ENCODE results near the gene KCNQ1OT1. TPM values are rescaled to one million over a fixed set of nuclear protein-coding genes. Genes with fewer than 3 reads are reported as not detected.

Gene KCNQ1OT1
- total RNA-seq, 1 experiment from 2014 or later, result 1.3 TPM

DNA sequence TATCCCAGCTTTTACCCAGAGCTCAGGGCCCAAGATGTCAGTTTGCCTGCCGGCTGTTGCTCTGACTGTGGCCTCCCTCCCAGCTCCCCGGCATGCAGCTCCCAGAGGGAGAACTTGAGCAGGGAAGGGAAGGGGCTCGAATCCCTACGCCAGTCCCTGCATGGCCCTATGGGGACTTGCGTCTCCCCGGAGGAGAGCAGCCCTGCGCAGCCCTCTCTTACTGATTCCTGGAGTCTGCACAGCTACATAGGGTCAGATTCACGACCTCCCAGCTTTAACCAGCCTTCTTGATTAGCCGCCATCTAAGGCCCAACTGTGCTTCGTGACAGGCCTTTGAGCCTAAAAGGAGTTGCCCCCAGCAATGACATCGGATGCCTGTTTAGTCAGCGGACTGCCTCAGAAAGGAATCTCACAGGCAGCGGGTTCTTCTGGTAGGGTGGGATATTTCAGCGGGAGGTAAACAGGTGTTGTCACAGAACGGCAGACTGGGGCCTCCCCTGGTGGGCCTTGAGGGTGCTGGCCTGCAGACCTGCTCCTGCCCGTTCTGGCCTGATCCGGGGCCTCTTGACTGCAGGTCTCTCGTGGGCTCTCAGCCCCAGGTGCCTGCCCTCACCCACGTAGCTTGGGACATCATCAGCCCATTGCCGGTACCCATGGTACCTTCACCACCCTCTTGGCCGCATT, 43.8 kb upstream of the KCNQ1OT1 start:
- CTCF ChIA-PET, result interaction anchor here (0.5 kb wide), 1 partner anchor 141 kb away, joined by 3 read pairs; no protein-coding TSS in a partner anchor
- Mint-ChIP-seq H3K36me3 (ENCODE audit: insufficient read depth, unreplicated experiment) (peaks cover 5% of the 10 kb centered on the region), H3K27me3 (ENCODE audit: insufficient read depth, unreplicated experiment) (no peaks in the 10 kb centered on the region), H3K9me3 (ENCODE audit: unreplicated experiment) (no peaks in the 10 kb centered on the region), H3K4me3 (ENCODE audit: unreplicated experiment) (no peak overlapping the region), H3K27ac (ENCODE audit: low read depth, unreplicated experiment) (no peak overlapping the region), H3K4me1 (ENCODE audit: insufficient read depth, unreplicated experiment) (peaks cover 15% of the 10 kb centered on the region)
- intact Hi-C loops (cut with micrococcal nuclease), result no loop called here
- TF ChIP-seq, protein P1, sequence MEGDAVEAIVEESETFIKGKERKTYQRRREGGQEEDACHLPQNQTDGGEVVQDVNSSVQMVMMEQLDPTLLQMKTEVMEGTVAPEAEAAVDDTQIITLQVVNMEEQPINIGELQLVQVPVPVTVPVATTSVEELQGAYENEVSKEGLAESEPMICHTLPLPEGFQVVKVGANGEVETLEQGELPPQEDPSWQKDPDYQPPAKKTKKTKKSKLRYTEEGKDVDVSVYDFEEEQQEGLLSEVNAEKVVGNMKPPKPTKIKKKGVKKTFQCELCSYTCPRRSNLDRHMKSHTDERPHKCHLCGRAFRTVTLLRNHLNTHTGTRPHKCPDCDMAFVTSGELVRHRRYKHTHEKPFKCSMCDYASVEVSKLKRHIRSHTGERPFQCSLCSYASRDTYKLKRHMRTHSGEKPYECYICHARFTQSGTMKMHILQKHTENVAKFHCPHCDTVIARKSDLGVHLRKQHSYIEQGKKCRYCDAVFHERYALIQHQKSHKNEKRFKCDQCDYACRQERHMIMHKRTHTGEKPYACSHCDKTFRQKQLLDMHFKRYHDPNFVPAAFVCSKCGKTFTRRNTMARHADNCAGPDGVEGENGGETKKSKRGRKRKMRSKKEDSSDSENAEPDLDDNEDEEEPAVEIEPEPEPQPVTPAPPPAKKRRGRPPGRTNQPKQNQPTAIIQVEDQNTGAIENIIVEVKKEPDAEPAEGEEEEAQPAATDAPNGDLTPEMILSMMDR (IDR thresholded peaks at IDR 0.05; ENCODE audit: unreplicated experiment), result no peak
- POLR2A ChIA-PET, result interaction anchor here (0.5 kb wide), 1 partner anchor 44 kb away, joined by 3 read pairs; the partner anchor contains the start of gene KCNQ1OT1
- BruUV-seq (replicated peaks), result no TSS peak
- DNase-seq (ENCODE audit: unreplicated experiment), result no peak

DNA sequence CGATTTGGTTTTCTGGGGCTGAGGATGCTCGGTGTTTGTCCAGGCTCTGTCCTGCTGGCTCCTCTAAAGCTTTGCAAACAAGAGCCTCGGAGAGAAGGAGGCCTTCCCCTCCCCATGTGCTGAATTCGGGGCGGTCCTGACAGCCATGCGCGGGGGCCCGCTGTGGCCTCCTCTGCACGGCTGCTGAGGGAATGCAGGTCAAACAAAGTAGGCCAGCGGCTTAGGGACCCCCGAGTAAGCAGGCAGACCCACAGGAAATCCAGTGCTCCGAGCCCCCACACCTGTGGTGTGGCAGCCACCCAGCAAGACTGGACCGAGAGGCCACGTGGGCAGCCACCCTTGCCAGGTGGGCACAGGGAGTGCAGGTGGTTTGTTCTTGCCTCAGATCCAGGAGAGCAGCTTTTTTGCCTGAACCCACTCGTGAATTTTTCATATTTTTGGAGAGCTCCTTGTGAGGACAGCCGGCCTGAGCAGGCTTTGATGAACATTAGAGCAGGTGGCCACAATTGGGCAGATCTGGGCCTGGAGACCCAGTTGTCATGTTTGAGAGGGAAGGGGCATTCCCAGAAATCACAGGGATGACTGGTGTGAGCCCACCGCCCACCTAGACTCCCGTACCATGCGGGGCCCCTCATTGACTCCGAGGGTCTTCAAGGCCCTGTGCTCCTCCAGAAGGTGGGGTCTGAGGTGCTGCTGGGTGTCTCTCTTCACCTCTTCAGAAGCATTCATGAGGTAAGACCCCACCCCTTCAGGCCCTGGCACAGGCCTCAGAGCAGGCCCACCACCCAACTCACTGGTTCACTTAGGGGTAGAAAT, 43.0 kb upstream of the KCNQ1OT1 start:
- H3K27me3 Mint-ChIP-seq (ENCODE audit: insufficient read depth, unreplicated experiment), result no peaks in the 10 kb centered on the region
- intact Hi-C loops (cut with micrococcal nuclease), result no loop called here
- BruUV-seq (replicated peaks), result no TSS peak
- TF ChIP-seq, protein P1 (IDR thresholded peaks at IDR 0.05; ENCODE audit: unreplicated experiment), result no peak
- peaks cover 5% of the 10 kb centered on the region for H3K36me3 Mint-ChIP-seq (ENCODE audit: insufficient read depth, unreplicated experiment)
- no peak overlapping the region for H3K4me3 Mint-ChIP-seq (ENCODE audit: unreplicated experiment)
- no peaks in the 10 kb centered on the region for H3K9me3 Mint-ChIP-seq (ENCODE audit: unreplicated experiment)
- H3K4me1 Mint-ChIP-seq (ENCODE audit: insufficient read depth, unreplicated experiment), result peaks cover 19% of the 10 kb centered on the region
- CTCF ChIA-PET, result interaction anchor here (0.5 kb wide), 1 partner anchor 142 kb away, joined by 3 read pairs; no protein-coding TSS in a partner anchor
- no peak for DNase-seq (ENCODE audit: unreplicated experiment)
- POLR2A ChIA-PET, result interaction anchor here (0.5 kb wide), 1 partner anchor 43 kb away, joined by 3 read pairs; the partner anchor contains the start of gene KCNQ1OT1
- no peak overlapping the region for H3K27ac Mint-ChIP-seq (ENCODE audit: low read depth, unreplicated experiment)

DNA sequence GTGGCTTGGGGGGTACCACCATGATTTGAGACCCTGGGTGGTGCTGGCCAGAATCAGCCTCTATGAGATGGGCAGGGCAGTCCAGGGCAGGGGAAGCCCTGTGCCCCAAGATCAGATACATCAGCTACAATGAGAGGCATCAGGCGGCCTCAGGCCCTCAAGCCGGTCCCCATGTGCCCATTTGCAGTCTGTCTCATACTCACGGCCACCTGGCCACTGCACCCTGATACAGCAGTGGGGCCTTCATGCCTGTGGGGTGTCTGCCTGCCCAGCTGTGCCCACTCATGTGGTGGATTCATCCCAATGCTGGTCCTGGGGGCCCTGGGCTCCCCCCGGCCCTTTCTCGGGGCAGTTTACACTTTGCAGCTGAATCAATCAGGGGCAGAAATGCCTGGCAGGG, 42.4 kb upstream of the KCNQ1OT1 start:
- ChIA-PET CTCF (no interaction called here), POLR2A (no interaction called here)
- Mint-ChIP-seq H3K9me3 (ENCODE audit: unreplicated experiment) (no peaks in the 10 kb centered on the region), H3K36me3 (ENCODE audit: insufficient read depth, unreplicated experiment) (peaks cover 5% of the 10 kb centered on the region), H3K4me1 (ENCODE audit: insufficient read depth, unreplicated experiment) (peaks cover 17% of the 10 kb centered on the region), H3K4me3 (ENCODE audit: unreplicated experiment) (no peak overlapping the region), H3K27me3 (ENCODE audit: insufficient read depth, unreplicated experiment) (no peaks in the 10 kb centered on the region), H3K27ac (ENCODE audit: low read depth, unreplicated experiment) (no peak overlapping the region)
- TF ChIP-seq, protein P1 (IDR thresholded peaks at IDR 0.05; ENCODE audit: unreplicated experiment), result no peak
- no TSS peak for BruUV-seq (replicated peaks)
- intact Hi-C loops (cut with micrococcal nuclease), result no loop called here
- DNase-seq (ENCODE audit: unreplicated experiment), result no peak
